ENCODE results near the gene GSE1. TPM values are rescaled to one million over a fixed set of nuclear protein-coding genes. Genes with fewer than 3 reads are reported as not detected.

The GSE1 gene
- total RNA-seq, 1 experiment from 2014 or later: 124 TPM

DNA sequence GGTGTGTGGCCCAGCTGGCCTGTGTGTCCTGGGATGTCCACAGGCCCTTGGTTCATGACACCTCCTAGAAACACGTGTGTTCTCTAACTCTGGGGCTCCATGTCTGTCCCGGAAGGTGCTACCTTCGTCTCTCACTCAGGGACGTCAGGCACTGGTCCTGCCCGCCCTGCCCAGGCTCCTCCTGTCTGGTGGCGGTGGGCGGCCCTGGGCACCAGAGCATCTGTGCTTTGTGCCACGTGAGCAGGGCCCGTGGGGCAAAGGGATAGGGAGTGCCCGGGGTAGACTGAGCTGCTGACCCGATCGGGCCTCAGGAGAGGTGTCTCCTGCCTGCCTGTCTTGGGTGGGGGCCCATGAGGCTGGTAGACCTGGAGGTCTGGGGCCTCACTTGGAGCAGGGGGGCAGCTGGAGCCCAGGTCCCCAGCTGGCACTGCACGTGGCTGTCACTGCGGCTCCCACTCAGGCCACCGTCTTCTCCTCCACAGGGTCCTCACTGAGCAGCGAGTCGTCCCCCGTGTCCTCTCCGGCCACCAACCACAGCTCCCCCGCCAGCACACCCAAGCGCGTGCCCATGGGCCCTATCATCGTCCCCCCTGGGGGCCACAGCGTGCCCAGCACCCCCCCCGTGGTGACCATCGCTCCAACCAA is 35.1 kb downstream of the GSE1 start:
- ATAC-seq (no peak), DNase-seq (ENCODE audit: low spot score) (no peak)
- peaks cover 5% of the 10 kb centered on the region; the same call in 1 of the 2 replicates for H3K4me1 Mint-ChIP-seq
- H3K4me3 Mint-ChIP-seq: no peak overlapping the region
- ChIA-PET CTCF (interaction anchor here (1.4 to 2.7 kb wide), 3 partner anchors 16 to 158 kb away, joined by 3 to 16 read pairs (median 4); no protein-coding TSS in a partner anchor), POLR2A (no interaction called here)
- no peak for TF ChIP-seq FOXJ3 (CRISPR knock-in tag; IDR thresholded peaks at IDR 0.05; ENCODE audit: borderline replicate concordance)
- TF ChIP-seq JAZF1 (CRISPR knock-in tag; IDR thresholded peaks at IDR 0.05): no peak
- TF ChIP-seq ELF4 (CRISPR knock-in tag; IDR thresholded peaks at IDR 0.05; ENCODE audit: low read depth): no peak
- no peak for TF ChIP-seq MYBL2 (CRISPR knock-in tag; IDR thresholded peaks at IDR 0.05)
- TF ChIP-seq SOX15 (CRISPR knock-in tag; IDR thresholded peaks at IDR 0.05): no peak
- no peak for TF ChIP-seq ATF2 (CRISPR knock-in tag; IDR thresholded peaks at IDR 0.05; ENCODE audit: borderline replicate concordance, low read depth)
- no peak for TF ChIP-seq NR1H2 (CRISPR knock-in tag; IDR thresholded peaks at IDR 0.05)
- TF ChIP-seq, protein P1, sequence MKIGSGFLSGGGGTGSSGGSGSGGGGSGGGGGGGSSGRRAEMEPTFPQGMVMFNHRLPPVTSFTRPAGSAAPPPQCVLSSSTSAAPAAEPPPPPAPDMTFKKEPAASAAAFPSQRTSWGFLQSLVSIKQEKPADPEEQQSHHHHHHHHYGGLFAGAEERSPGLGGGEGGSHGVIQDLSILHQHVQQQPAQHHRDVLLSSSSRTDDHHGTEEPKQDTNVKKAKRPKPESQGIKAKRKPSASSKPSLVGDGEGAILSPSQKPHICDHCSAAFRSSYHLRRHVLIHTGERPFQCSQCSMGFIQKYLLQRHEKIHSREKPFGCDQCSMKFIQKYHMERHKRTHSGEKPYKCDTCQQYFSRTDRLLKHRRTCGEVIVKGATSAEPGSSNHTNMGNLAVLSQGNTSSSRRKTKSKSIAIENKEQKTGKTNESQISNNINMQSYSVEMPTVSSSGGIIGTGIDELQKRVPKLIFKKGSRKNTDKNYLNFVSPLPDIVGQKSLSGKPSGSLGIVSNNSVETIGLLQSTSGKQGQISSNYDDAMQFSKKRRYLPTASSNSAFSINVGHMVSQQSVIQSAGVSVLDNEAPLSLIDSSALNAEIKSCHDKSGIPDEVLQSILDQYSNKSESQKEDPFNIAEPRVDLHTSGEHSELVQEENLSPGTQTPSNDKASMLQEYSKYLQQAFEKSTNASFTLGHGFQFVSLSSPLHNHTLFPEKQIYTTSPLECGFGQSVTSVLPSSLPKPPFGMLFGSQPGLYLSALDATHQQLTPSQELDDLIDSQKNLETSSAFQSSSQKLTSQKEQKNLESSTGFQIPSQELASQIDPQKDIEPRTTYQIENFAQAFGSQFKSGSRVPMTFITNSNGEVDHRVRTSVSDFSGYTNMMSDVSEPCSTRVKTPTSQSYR (CRISPR knock-in tag; IDR thresholded peaks at IDR 0.05): no peak
- no peak for TF ChIP-seq HMGA2 (CRISPR knock-in tag; IDR thresholded peaks at IDR 0.05)
- no peak for TF ChIP-seq FOXP1 (CRISPR knock-in tag; IDR thresholded peaks at IDR 0.05; ENCODE audit: borderline replicate concordance)
- no peak for TF ChIP-seq NFYB (CRISPR knock-in tag; conservative IDR thresholded peaks at IDR 0.05; ENCODE audit: low read depth)
- no peak for TF ChIP-seq ZNF138 (CRISPR knock-in tag; conservative IDR thresholded peaks at IDR 0.05)
- no peak for TF ChIP-seq RORB (CRISPR knock-in tag; IDR thresholded peaks at IDR 0.05)
- no peak for TF ChIP-seq IRF2 (CRISPR knock-in tag; IDR thresholded peaks at IDR 0.05; ENCODE audit: borderline replicate concordance, low read depth)
- TF ChIP-seq ZBTB21 (CRISPR knock-in tag; IDR thresholded peaks at IDR 0.05; ENCODE audit: borderline replicate concordance): no peak
- TF ChIP-seq, protein P2, sequence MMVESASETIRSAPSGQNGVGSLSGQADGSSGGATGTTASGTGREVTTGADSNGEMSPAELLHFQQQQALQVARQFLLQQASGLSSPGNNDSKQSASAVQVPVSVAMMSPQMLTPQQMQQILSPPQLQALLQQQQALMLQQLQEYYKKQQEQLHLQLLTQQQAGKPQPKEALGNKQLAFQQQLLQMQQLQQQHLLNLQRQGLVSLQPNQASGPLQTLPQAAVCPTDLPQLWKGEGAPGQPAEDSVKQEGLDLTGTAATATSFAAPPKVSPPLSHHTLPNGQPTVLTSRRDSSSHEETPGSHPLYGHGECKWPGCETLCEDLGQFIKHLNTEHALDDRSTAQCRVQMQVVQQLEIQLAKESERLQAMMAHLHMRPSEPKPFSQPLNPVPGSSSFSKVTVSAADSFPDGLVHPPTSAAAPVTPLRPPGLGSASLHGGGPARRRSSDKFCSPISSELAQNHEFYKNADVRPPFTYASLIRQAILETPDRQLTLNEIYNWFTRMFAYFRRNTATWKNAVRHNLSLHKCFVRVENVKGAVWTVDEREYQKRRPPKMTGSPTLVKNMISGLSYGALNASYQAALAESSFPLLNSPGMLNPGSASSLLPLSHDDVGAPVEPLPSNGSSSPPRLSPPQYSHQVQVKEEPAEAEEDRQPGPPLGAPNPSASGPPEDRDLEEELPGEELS (CRISPR knock-in tag; IDR thresholded peaks at IDR 0.05): no peak
- TF ChIP-seq ETV6 (CRISPR knock-in tag; IDR thresholded peaks at IDR 0.05): no peak
- H3K36me3 Mint-ChIP-seq: peaks cover 5% of the 10 kb centered on the region
- H3K27me3 Mint-ChIP-seq (ENCODE audit: low read depth): no peaks in the 10 kb centered on the region
- no peaks in the 10 kb centered on the region for H3K9me3 Mint-ChIP-seq
- no peak overlapping the region for H3K27ac Mint-ChIP-seq

DNA sequence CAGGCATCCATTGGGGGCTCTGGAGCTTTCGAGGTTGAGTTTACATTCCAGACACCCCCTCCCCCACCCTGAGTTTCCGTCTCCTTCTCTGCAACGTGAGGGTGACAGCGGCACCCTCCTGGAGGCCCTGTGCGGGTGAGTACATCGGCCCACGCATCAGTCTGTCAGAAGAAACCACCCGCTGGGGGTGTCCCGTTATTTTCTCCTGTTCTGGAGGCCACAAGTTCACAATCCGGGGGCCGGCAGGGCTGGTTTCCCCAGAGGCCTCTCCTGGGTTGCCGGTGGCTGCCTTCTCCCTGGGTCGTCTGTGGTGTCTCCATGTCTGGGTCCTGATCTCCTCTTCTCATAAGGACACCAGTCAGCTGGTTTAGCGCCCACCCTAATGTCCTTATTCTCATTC is 35.7 kb downstream of the GSE1 start:
- Mint-ChIP-seq H3K9me3 (no peaks in the 10 kb centered on the region), H3K36me3 (peaks cover 6% of the 10 kb centered on the region), H3K27me3 (ENCODE audit: low read depth) (no peaks in the 10 kb centered on the region), H3K4me3 (no peak overlapping the region), H3K27ac (peak overlapping the region; percentile 42; the same call in 1 of the 2 replicates), H3K4me1 (peaks cover 5% of the 10 kb centered on the region; the same call in 1 of the 2 replicates)
- ATAC-seq: no peak
- DNase-seq (ENCODE audit: low spot score): no peak
- POLR2A ChIA-PET: no interaction called here
- CTCF ChIA-PET: interaction anchor here (0.8 to 2.7 kb wide), 6 partner anchors 11 to 158 kb away, joined by 3 to 16 read pairs (median 4); no protein-coding TSS in a partner anchor
- TF ChIP-seq, protein P3, sequence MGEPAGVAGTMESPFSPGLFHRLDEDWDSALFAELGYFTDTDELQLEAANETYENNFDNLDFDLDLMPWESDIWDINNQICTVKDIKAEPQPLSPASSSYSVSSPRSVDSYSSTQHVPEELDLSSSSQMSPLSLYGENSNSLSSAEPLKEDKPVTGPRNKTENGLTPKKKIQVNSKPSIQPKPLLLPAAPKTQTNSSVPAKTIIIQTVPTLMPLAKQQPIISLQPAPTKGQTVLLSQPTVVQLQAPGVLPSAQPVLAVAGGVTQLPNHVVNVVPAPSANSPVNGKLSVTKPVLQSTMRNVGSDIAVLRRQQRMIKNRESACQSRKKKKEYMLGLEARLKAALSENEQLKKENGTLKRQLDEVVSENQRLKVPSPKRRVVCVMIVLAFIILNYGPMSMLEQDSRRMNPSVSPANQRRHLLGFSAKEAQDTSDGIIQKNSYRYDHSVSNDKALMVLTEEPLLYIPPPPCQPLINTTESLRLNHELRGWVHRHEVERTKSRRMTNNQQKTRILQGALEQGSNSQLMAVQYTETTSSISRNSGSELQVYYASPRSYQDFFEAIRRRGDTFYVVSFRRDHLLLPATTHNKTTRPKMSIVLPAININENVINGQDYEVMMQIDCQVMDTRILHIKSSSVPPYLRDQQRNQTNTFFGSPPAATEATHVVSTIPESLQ (CRISPR knock-in tag; IDR thresholded peaks at IDR 0.05): no peak
- TF ChIP-seq FOXK1 (CRISPR knock-in tag; IDR thresholded peaks at IDR 0.05) (no peak), ZNF671 (CRISPR knock-in tag; IDR thresholded peaks at IDR 0.05) (no peak), ZBTB21 (CRISPR knock-in tag; IDR thresholded peaks at IDR 0.05; ENCODE audit: borderline replicate concordance) (no peak), MXD4 (CRISPR knock-in tag; IDR thresholded peaks at IDR 0.05; ENCODE audit: borderline replicate concordance) (no peak), FOXJ3 (CRISPR knock-in tag; IDR thresholded peaks at IDR 0.05; ENCODE audit: borderline replicate concordance) (no peak), GRHL2 (CRISPR knock-in tag; IDR thresholded peaks at IDR 0.05; ENCODE audit: insufficient replicate concordance, severe bottlenecking) (no peak), HMGA2 (CRISPR knock-in tag; IDR thresholded peaks at IDR 0.05) (no peak), IRF2 (CRISPR knock-in tag; IDR thresholded peaks at IDR 0.05; ENCODE audit: borderline replicate concordance, low read depth) (no peak)
- TF ChIP-seq, protein P4, sequence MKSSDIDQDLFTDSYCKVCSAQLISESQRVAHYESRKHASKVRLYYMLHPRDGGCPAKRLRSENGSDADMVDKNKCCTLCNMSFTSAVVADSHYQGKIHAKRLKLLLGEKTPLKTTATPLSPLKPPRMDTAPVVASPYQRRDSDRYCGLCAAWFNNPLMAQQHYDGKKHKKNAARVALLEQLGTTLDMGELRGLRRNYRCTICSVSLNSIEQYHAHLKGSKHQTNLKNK (CRISPR knock-in tag; IDR thresholded peaks at IDR 0.05): no peak
- TF ChIP-seq, protein P5, sequence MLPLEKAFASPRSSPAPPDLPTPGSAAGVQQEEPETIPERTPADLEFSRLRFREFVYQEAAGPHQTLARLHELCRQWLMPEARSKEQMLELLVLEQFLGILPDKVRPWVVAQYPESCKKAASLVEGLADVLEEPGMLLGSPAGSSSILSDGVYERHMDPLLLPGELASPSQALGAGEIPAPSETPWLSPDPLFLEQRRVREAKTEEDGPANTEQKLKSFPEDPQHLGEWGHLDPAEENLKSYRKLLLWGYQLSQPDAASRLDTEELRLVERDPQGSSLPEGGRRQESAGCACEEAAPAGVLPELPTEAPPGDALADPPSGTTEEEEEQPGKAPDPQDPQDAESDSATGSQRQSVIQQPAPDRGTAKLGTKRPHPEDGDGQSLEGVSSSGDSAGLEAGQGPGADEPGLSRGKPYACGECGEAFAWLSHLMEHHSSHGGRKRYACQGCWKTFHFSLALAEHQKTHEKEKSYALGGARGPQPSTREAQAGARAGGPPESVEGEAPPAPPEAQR (CRISPR knock-in tag; IDR thresholded peaks at IDR 0.05): no peak
